Esophagus muscularis mucosa (tissue), 4 donors: ENCODE results near the gene CCL8. TPM values are rescaled to one million over a fixed set of nuclear protein-coding genes. Genes with fewer than 3 reads are reported as not detected.

Experiments used
- DNase-seq: peaks from one replicate; pipeline ENCODE4 v3.0.0-alpha.2; 2017; ENCODE audit errors: extremely low spot score
- H3K27ac ChIP-seq, 4 donors: fragments of 200-600 bp; sonication (generic); replicated peaks in 1 of 4; 1 replicate in 3 of 4; 2 replicates in 1 of 4; pipeline ENCODE4 v1.5.1; 2016 to 2019; ENCODE audit warnings: mild to moderate bottlenecking in 1 of 4
- H3K27me3 ChIP-seq, 4 donors: fragments of 200-600 bp; sonication (generic); one replicate each; pipeline versions ENCODE4 v1.5.1 to v1.6.0; 2016 to 2019
- H3K36me3 ChIP-seq, 4 donors: fragments of 200-600 bp; sonication (generic); one replicate each; pipeline ENCODE4 v1.5.1; 2016 to 2019
- H3K4me1 ChIP-seq, 4 donors: fragments of 200-600 bp; sonication (generic); one replicate each; pipeline ENCODE4 v1.5.1; 2016 to 2019
- H3K4me3 ChIP-seq, 4 donors: fragments of 200-600 bp; sonication (generic); 1 replicate in 2 of 4; 2 replicates in 2 of 4; pipeline ENCODE4 v1.5.1; 2016 to 2019; ENCODE audit warnings: mild to moderate bottlenecking in 4 of 4, moderate library complexity in 1 of 4
- H3K9me3 ChIP-seq, 4 donors: fragments of 200-600 bp; sonication (generic); 1 replicate in 3 of 4; 2 replicates in 1 of 4; pipeline ENCODE4 v1.5.1; 2016 to 2019
- CTCF ChIP-seq, 3 experiments: fragments of 200-600 bp in 2 of 3; fragments of 450-650 bp in 1 of 3; sonication (generic) in 2 of 3; IDR thresholded peaks; one replicate each; pipeline ENCODE4 v1.5.1; 2017 to 2019; ENCODE audit warnings: antibody characterized with exemption in 3 of 3, mild to moderate bottlenecking in 2 of 3, moderate library complexity in 1 of 3
- EP300 ChIP-seq: sonication (generic); formaldehyde crosslinking; IDR thresholded peaks from one replicate; pipeline ENCODE4 v1.6.1; 2017; ENCODE audit warnings: antibody characterized with exemption
- POLR2A ChIP-seq: fragments of 450-650 bp; IDR thresholded peaks from one replicate; pipeline ENCODE4 v1.6.1; 2017; ENCODE audit warnings: antibody characterized with exemption, moderate library complexity, mild to moderate bottlenecking, low read depth
- POLR2AphosphoS5 ChIP-seq, 2 donors: sonication (generic); formaldehyde crosslinking; IDR thresholded peaks; one replicate each; pipeline ENCODE4 v1.6.1; 2017; ENCODE audit warnings: antibody characterized with exemption in 2 of 2
- WGBS: methylation state at CpG from one replicate; pipeline ENCODE4 v1.1.5; 2018; 5-methylcytosine and 5-hydroxymethylcytosine counted together
- intact Hi-C: fragments of 100-400 bp; cut with DNase I; formaldehyde crosslinking; loops from one replicate; pipeline ENCODE4 v1.15.1; 2023
- total RNA-seq, 4 donors: library from RNA; depleted of rRNA; stranded (reverse); fragments of >200 nt; gene quantifications; one replicate each; pipeline versions ENCODE4 v1.1.0 to v1.2.1, GENCODE V29; 2016

CCL8 gene
- total RNA-seq, 4 donors from 2014 or later = 2.0 TPM; not detected in 3

- Histone ChIP-seq H3K27me3 (peaks cover 0 to 17% (median 0%) of the 10 kb centered on the region in 4 donors), H3K27ac (no peak overlapping the region), H3K4me3 (no peak overlapping the region), H3K9me3 (peaks cover 0 to 9% (median 1%) of the 10 kb centered on the region in 4 donors), H3K4me1 (peaks cover 0 to 17% (median 3%) of the 10 kb centered on the region in 4 donors), H3K36me3 (no peaks in the 10 kb centered on the region)
- TF ChIP-seq CTCF (IDR thresholded peaks at IDR 0.05) (no peak), EP300 (no peak), POLR2AphosphoS5 (IDR thresholded peaks at IDR 0.05) (no peak), POLR2A (no peak)
- 91% methylated on average over 3 of the region's 3 CpGs for WGBS
- intact Hi-C loops = no loop called here
- peak; percentile 90 for DNase-seq
These were observed 39.4 kb downstream of the CCL8 start for GRCh38 chr17:34358631-34359030.

- Histone ChIP-seq H3K36me3 (no peaks in the 10 kb centered on the region), H3K4me3 (no peak overlapping the region), H3K27me3 (peaks cover 0 to 24% (median 0%) of the 10 kb centered on the region in 4 donors), H3K9me3 (no peaks in the 10 kb centered on the region), H3K4me1 (peaks cover 0 to 8% (median 3%) of the 10 kb centered on the region in 4 donors), H3K27ac (no peak overlapping the region)
- TF ChIP-seq POLR2A (no peak), POLR2AphosphoS5 (IDR thresholded peaks at IDR 0.05) (no peak), EP300 (no peak), CTCF (IDR thresholded peaks at IDR 0.05) (no peak)
- WGBS = 83% methylated on average over 11 of the region's 11 CpGs
- intact Hi-C loops = loop anchor here (1.0 kb wide), 2 partner anchors 54 to 161 kb away; no protein-coding TSS in a partner anchor
- peak; percentile 31 for DNase-seq
These were observed 41.5 kb downstream of the CCL8 start for GRCh38 chr17:34360601-34361270.

- 23% methylated on average over 8 of the region's 8 CpGs for WGBS
- intact Hi-C loops = loop anchor here (1.0 kb wide), 2 partner anchors 55 to 162 kb away; no protein-coding TSS in a partner anchor
These were observed 42.3 kb downstream of the CCL8 start for GRCh38 chr17:34361478-34362061.

GRCh38 chr17:34363183-34363661 is 44.0 kb downstream of the CCL8 start, which contains the start of gene CCL1:
CCL1 (minus strand) TSS chr17:34363233; CDS start chr17:34363161, 72 bp downstream.
- H3K9me3 ChIP-seq = no peaks in the 10 kb centered on the region
- H3K36me3 ChIP-seq = no peaks in the 10 kb centered on the region
- TF ChIP-seq POLR2AphosphoS5 (IDR thresholded peaks at IDR 0.05) = no peak
- no peak for TF ChIP-seq CTCF (IDR thresholded peaks at IDR 0.05)
- no peak for TF ChIP-seq POLR2A
- TF ChIP-seq EP300 = no peak
- intact Hi-C loops = no loop called here
- DNase-seq = peak; percentile 89
- peaks cover 0 to 8% (median 2%) of the 10 kb centered on the region in 4 donors for H3K4me1 ChIP-seq
- no peak within 1 kb of the TSS for H3K4me3 ChIP-seq
- H3K27ac ChIP-seq = no peak within 1 kb of the TSS
- 46% methylated on average over 5 of the region's 5 CpGs for WGBS
- peaks cover 0 to 29% (median 0%) of the 10 kb centered on the region in 4 donors for H3K27me3 ChIP-seq

More at GRCh38 chr17:34361478-34362061, 42.3 kb downstream of the CCL8 start:
- peak; percentile 95 for DNase-seq
- TF ChIP-seq EP300 (no peak), POLR2A (no peak), POLR2AphosphoS5 (IDR thresholded peaks at IDR 0.05) (peak; percentile 34 to 79), CTCF (IDR thresholded peaks at IDR 0.05) (peak in 2 of 3 experiments; percentile 99 to 100)
- peaks cover 0 to 29% (median 0%) of the 10 kb centered on the region in 4 donors for H3K27me3 ChIP-seq
- H3K9me3 ChIP-seq = no peaks in the 10 kb centered on the region
- H3K4me1 ChIP-seq = peaks cover 0 to 8% (median 2%) of the 10 kb centered on the region in 4 donors
- H3K27ac ChIP-seq = no peak overlapping the region
- no peak overlapping the region for H3K4me3 ChIP-seq
- H3K36me3 ChIP-seq = no peaks in the 10 kb centered on the region
